Measurements from ENCODE around the gene LSM8.
"Not testable (repeated sequence)": the region's sequence is repeated elsewhere in the genome, so short reads cannot be mapped to it uniquely, and the experiment has no call there.

LSM8 gene

DNA sequence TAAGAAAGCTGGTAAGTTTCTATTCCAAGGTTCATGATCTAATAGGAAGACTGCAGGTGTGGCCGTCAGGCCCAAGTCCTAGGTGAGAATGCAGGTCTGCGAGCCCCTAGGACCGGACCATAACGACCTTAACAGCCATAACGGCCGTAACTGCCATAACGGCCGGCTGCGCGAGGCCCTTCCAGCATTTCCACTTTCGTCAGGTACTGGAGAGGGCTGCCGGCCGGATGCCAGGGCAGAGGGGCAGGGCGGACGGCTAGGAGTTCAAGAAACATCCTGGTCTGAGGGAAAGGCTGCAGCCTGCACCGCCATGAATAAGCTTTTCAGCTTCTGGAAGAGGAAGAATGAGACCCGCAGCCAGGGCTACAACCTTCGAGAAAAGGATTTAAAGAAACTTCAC is 40.6 kb downstream of the LSM8 start, which contains the start of gene ANKRD7:
ANKRD7 (plus strand) TSS at position 184 of the 400 bp plus-strand sequence; CDS start at position 311, 127 bp downstream.
- no peak within 1 kb of the TSS for H3K27ac ChIP-seq
- TF ChIP-seq ZFX (IDR thresholded peaks at IDR 0.05), result no peak
- TF ChIP-seq CTCF (conservative IDR thresholded peaks at IDR 0.05), result no peak

GRCh38 chr7:118232837-118233236 is 48.9 kb downstream of the LSM8 start:
- no peak overlapping the region for H3K27ac ChIP-seq
- no peak for TF ChIP-seq ZFX (IDR thresholded peaks at IDR 0.05)
- no peak for TF ChIP-seq CTCF (conservative IDR thresholded peaks at IDR 0.05)

DNA sequence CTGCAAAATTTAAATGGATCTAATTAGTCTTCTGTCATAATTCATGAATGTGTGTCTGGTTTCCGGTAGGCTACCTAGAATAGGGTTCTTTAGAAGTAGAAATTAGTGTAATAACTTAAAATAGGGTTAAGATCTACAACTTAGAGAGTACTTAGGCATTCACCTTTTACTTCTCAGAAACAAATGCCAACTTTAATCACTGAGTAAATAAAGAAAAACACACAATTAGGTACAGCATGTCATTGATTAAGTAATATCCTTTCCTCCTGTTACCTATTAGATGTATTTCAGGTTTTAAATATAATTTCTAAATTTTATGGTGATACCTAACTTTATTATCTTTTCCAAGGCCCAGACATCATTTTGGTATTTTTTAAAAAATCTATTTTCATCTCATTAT is 49.8 kb downstream of the LSM8 start:
- TF ChIP-seq ZFX (IDR thresholded peaks at IDR 0.05) (no peak), CTCF (conservative IDR thresholded peaks at IDR 0.05) (no peak)
- no peak overlapping the region for H3K27ac ChIP-seq

DNA sequence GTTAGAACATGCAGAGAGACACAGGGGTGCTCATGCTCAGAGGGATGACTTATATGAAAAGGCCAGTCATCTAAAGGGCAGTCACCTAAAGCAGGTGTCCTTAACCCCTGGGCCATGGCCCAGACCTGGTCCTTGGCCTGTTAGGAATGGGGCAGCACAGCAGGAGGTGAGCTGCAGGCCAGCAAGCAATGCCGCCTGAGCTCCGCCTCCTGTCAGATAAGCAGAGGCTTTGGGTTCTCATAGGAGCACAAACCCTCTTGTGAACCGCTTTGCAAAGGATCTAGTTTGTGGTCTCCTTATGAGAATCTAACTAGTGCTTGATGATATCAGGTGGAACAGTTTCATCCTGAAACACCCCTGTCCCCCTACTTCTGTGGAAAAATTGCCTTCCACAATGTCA is 55.0 kb downstream of the LSM8 start:
- TF ChIP-seq ZFX (IDR thresholded peaks at IDR 0.05) (no peak), CTCF (conservative IDR thresholded peaks at IDR 0.05) (no peak)

GRCh38 chr7:118240320-118240719 is 56.4 kb downstream of the LSM8 start:
- H3K27ac ChIP-seq, result not testable (repeated sequence)

More for the DNA sequence above, 55.0 kb downstream of the LSM8 start:
- H3K27ac ChIP-seq, result no peak overlapping the region
